ENCODE data around the gene WDR93.

GRCh38 chr15:89749054-89749453 lies 58.4 kb downstream of the WDR93 start:
- TF ChIP-seq POLR2A (IDR thresholded peaks at IDR 0.05), result no peak
- no peak for TF ChIP-seq CTCF (IDR thresholded peaks at IDR 0.05)
- TF ChIP-seq EP300 (IDR thresholded peaks at IDR 0.05; ENCODE audit: low read depth), result no peak
